Keratinocyte (primary cell): ENCODE data around the gene MAP3K2. TPM values are rescaled to one million over a fixed set of nuclear protein-coding genes. Genes with fewer than 3 reads are reported as not detected.

Experiments
- DNase-seq: peaks from one replicate; pipeline ENCODE4 v3.0.0-alpha.2; 2011; ENCODE audit warnings: low read depth, missing footprints, low spot score
- FAIRE-seq: peaks from 2 replicates; lab custom pipeline; 2011; peaks lifted over from hg19 to GRCh38; lab: Jason Lieb, UNC
- H2AFZ ChIP-seq: 2 replicates; pipeline ENCODE4 v1.6.0; 2012; ENCODE audit warnings: low read length, control low read depth, inconsistent platforms; ENCODE audit not compliant: control insufficient read depth
- H3K27ac ChIP-seq: 2 replicates; pipeline ENCODE4 v1.5.1; 2011; ENCODE audit warnings: low read length; ENCODE audit not compliant: control insufficient read depth, insufficient read depth
- H3K27me3 ChIP-seq: 3 replicates; pipeline ENCODE4 v1.6.0; 2011; ENCODE audit warnings: low read length; ENCODE audit not compliant: control insufficient read depth, insufficient read depth; ENCODE audit errors: extremely low read depth
- H3K36me3 ChIP-seq, 2 experiments: 2 replicates in 1 of 2; 3 replicates in 1 of 2; pipeline ENCODE4 v1.5.1; 2011; ENCODE audit warnings: low read length in 2 of 2, mild to moderate bottlenecking in 1 of 2; ENCODE audit not compliant: control insufficient read depth in 2 of 2, insufficient read depth in 2 of 2; ENCODE audit errors: extremely low read depth in 1 of 2
- H3K4me1 ChIP-seq: 3 replicates; pipeline ENCODE4 v1.5.1; 2011; ENCODE audit warnings: low read length; ENCODE audit not compliant: control insufficient read depth, insufficient read depth; ENCODE audit errors: extremely low read depth
- H3K4me2 ChIP-seq: 3 replicates; pipeline ENCODE4 v1.6.0; 2011; ENCODE audit warnings: low read depth, low read length; ENCODE audit not compliant: control insufficient read depth, insufficient read depth; ENCODE audit errors: extremely low read depth
- H3K4me3 ChIP-seq, 3 experiments: fragments of 200-600 bp in 1 of 3; sonication (generic) in 1 of 3; 2 replicates in 2 of 3; 3 replicates in 1 of 3; pipeline ENCODE4 v1.5.1; 2011 to 2016; ENCODE audit warnings: low read length in 3 of 3, mild to moderate bottlenecking in 3 of 3, control low read depth in 2 of 3, inconsistent platforms in 1 of 3, low read depth in 1 of 3, mixed read lengths in 1 of 3, mixed run types in 1 of 3, moderate library complexity in 1 of 3; ENCODE audit not compliant: control insufficient read depth in 2 of 3, insufficient read depth in 2 of 3; ENCODE audit errors: extremely low read depth in 1 of 3
- H3K79me2 ChIP-seq: 2 replicates; pipeline ENCODE4 v1.6.0; 2012; ENCODE audit warnings: low read length; ENCODE audit not compliant: control insufficient read depth, insufficient read depth
- H3K9ac ChIP-seq: 3 replicates; pipeline ENCODE4 v1.6.0; 2011; ENCODE audit warnings: low read length; ENCODE audit not compliant: control insufficient read depth, insufficient read depth; ENCODE audit errors: extremely low read depth
- H3K9me1 ChIP-seq: 3 replicates; pipeline ENCODE4 v1.6.0; 2011; ENCODE audit warnings: low read length; ENCODE audit not compliant: control insufficient read depth, insufficient read depth; ENCODE audit errors: extremely low read depth
- H3K9me3 ChIP-seq: 2 replicates; pipeline ENCODE4 v1.5.1; 2012; ENCODE audit warnings: low read depth, low read length; ENCODE audit not compliant: control insufficient read depth
- H4K20me1 ChIP-seq: 3 replicates; pipeline ENCODE4 v1.6.0; 2011; ENCODE audit warnings: low read length; ENCODE audit not compliant: control insufficient read depth, insufficient read depth; ENCODE audit errors: extremely low read depth
- CTCF ChIP-seq, 3 experiments: IDR thresholded peaks in 1 of 3; conservative IDR thresholded peaks in 1 of 3; optimal IDR thresholded peaks in 1 of 3; 2 replicates in 2 of 3; 3 replicates in 1 of 3; pipeline versions ENCODE3 to v1.5.1; 2011; ENCODE audit warnings: low read length in 3 of 3, mild to moderate bottlenecking in 3 of 3, moderate library complexity in 2 of 3, control low read depth in 1 of 3, inconsistent platforms in 1 of 3; ENCODE audit not compliant: insufficient read depth in 2 of 3; ENCODE audit errors: extremely low read depth in 1 of 3
- EZH2 ChIP-seq: IDR thresholded peaks from one replicate; pipeline ENCODE4 v1.6.1; 2012; ENCODE audit warnings: inconsistent platforms, mild to moderate bottlenecking, low read length, moderate library complexity
- dilution Hi-C: fragments of 300-500 bp; cut with MboI; formaldehyde crosslinking; loops from one replicate; pipeline ENCODE4 v1.7.0; 2020; ENCODE audit warnings: low sequenced_read_pairs; ENCODE audit not compliant: extremely low pct_ligation_motif_present
- polyA plus RNA-seq, 5 experiments: library from polyadenylated mRNA; depleted of rRNA in 3 of 5; stranded (reverse) in 3 of 5; stranded (forward) in 1 of 5; unstranded in 1 of 5; fragments of >200 nt; gene quantifications; 1 replicate in 1 of 5; 2 replicates in 3 of 5; 3 replicates in 1 of 5; pipeline versions ENCODE4 v1.2.1 to v1.2.3, GENCODE V29; 2011 to 2012; ENCODE audit warnings: missing spikeins in 2 of 5, low read depth in 1 of 5, low replicate concordance in 1 of 5

MAP3K2 gene
- polyA plus RNA-seq, 1 donor (not counting 4 experiments of a cell fraction or from before 2014, with no cell fraction given): 11.9 TPM

DNA sequence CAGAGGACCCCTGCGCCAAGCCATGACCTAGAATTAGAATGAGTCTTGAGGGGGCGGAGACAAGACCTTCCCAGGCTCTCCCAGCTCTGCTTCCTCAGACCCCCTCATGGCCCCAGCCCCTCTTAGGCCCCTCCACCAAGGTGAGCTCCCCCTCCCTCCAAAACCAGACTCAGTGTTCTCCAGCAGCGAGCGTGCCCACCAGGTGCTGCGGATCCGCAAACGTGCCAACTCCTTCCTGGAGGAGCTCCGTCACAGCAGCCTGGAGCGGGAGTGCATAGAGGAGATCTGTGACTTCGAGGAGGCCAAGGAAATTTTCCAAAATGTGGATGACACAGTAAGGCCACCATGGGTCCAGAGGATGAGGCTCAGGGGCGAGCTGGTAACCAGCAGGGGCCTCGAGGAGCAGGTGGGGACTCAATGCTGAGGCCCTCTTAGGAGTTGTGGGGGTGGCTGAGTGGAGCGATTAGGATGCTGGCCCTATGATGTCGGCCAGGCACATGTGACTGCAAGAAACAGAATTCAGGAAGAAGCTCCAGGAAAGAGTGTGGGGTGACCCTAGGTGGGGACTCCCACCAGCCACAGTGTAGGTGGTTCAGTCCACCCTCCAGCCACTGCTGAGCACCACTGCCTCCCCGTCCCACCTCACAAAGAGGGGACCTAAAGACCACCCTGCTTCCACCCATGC is 33.5 kb upstream of the MAP3K2 start:
- DNase-seq (no peak), FAIRE-seq (no peak)
- peaks cover 6% of the 10 kb centered on the region for H3K4me1 ChIP-seq
- H3K27ac ChIP-seq: no peak overlapping the region
- no peaks in the 10 kb centered on the region for H3K9me1 ChIP-seq
- no peak overlapping the region for H3K4me3 ChIP-seq
- H4K20me1 ChIP-seq: no peaks in the 10 kb centered on the region
- no peaks in the 10 kb centered on the region for H3K9me3 ChIP-seq
- H2AFZ ChIP-seq: no peak overlapping the region
- peaks cover 20% of the 10 kb centered on the region for H3K27me3 ChIP-seq
- H3K36me3 ChIP-seq: no peaks in the 10 kb centered on the region
- H3K4me2 ChIP-seq: no peak overlapping the region
- no peaks in the 10 kb centered on the region for H3K79me2 ChIP-seq
- H3K9ac ChIP-seq: no peak overlapping the region
- TF ChIP-seq CTCF (optimal IDR thresholded peaks at IDR 0.05 in 1 of 3, IDR thresholded peaks at IDR 0.05 in 1 of 3, conservative IDR thresholded peaks at IDR 0.05 in 1 of 3; ENCODE audit: extremely low read depth in 1 of 3, insufficient read depth in 2 of 3, low read length in 3 of 3) (no peak), EZH2 (no peak)
- dilution Hi-C loops: no loop called here

GRCh38 chr2:127420039-127420864 is 32.5 kb upstream of the MAP3K2 start:
- Histone ChIP-seq H3K4me3 (no peak overlapping the region), H3K9ac (no peak overlapping the region), H3K9me3 (no peaks in the 10 kb centered on the region), H3K36me3 (no peaks in the 10 kb centered on the region), H3K27ac (no peak overlapping the region), H3K79me2 (no peaks in the 10 kb centered on the region), H3K4me1 (peaks cover 15% of the 10 kb centered on the region), H3K9me1 (no peaks in the 10 kb centered on the region), H3K4me2 (no peak overlapping the region), H3K27me3 (peaks cover 20% of the 10 kb centered on the region), H4K20me1 (no peaks in the 10 kb centered on the region), H2AFZ (no peak overlapping the region)
- TF ChIP-seq CTCF (optimal IDR thresholded peaks at IDR 0.05 in 1 of 3, IDR thresholded peaks at IDR 0.05 in 1 of 3, conservative IDR thresholded peaks at IDR 0.05 in 1 of 3; ENCODE audit: extremely low read depth in 1 of 3, insufficient read depth in 2 of 3, low read length in 3 of 3) (no peak), EZH2 (no peak)
- DNase-seq: no peak
- no peak for FAIRE-seq
- dilution Hi-C loops: no loop called here
